Tibial nerve (tissue), 4 donors: Measurements from ENCODE around the gene CEP112. TPM values are rescaled to one million over a fixed set of nuclear protein-coding genes. Genes with fewer than 3 reads are reported as not detected.

ENCODE experiments used
- DNase-seq, 2 donors: peaks; one replicate each; pipeline ENCODE4 v3.0.0-alpha.2; 2019; ENCODE audit warnings: low spot score in 2 of 2
- H3K27ac ChIP-seq, 4 donors: fragments of 200-600 bp; sonication (generic) in 3 of 4; one replicate each; pipeline ENCODE4 v1.5.1; 2017 to 2019; ENCODE audit warnings: mild to moderate bottlenecking in 1 of 4
- H3K27me3 ChIP-seq, 2 donors: fragments of 200-600 bp; sonication (generic) in 1 of 2; one replicate each; pipeline versions ENCODE4 v1.5.1 to v1.6.0; 2017 to 2019
- H3K36me3 ChIP-seq, 3 donors: fragments of 200-600 bp; sonication (generic); one replicate each; pipeline ENCODE4 v1.5.1; 2018 to 2019
- H3K4me1 ChIP-seq, 4 donors: fragments of 200-600 bp; sonication (generic) in 3 of 4; one replicate each; pipeline ENCODE4 v1.5.1; 2017 to 2019
- H3K4me3 ChIP-seq, 4 donors: fragments of 200-600 bp; sonication (generic) in 3 of 4; one replicate each; pipeline ENCODE4 v1.5.1; 2017 to 2019; ENCODE audit warnings: mild to moderate bottlenecking in 1 of 4, moderate library complexity in 1 of 4
- H3K9me3 ChIP-seq, 4 donors: fragments of 200-600 bp; sonication (generic) in 3 of 4; one replicate each; pipeline ENCODE4 v1.5.1; 2017 to 2019
- CTCF ChIP-seq, 5 experiments: fragments of 200-600 bp in 3 of 5; fragments of 450-650 bp in 2 of 5; sonication (generic) in 3 of 5; IDR thresholded peaks; one replicate each; pipeline ENCODE4 v1.5.1; 2016 to 2019; ENCODE audit warnings: antibody characterized with exemption in 5 of 5, mild to moderate bottlenecking in 3 of 5, moderate library complexity in 2 of 5
- EP300 ChIP-seq, 2 donors: sonication (generic); formaldehyde crosslinking; IDR thresholded peaks; one replicate each; pipeline ENCODE4 v1.6.1; 2017; ENCODE audit warnings: antibody characterized with exemption in 2 of 2, mild to moderate bottlenecking in 1 of 2
- POLR2A ChIP-seq, 2 donors: fragments of 450-650 bp; IDR thresholded peaks; one replicate each; pipeline ENCODE4 v1.6.1; 2017; ENCODE audit warnings: antibody characterized with exemption in 2 of 2, mild to moderate bottlenecking in 2 of 2, moderate library complexity in 2 of 2
- WGBS, 2 donors: methylation state at CpG; one replicate each; pipeline ENCODE4 v1.1.5; 2018; 5-methylcytosine and 5-hydroxymethylcytosine counted together
- total RNA-seq, 4 donors: library from RNA; depleted of rRNA; stranded (reverse); fragments of >200 nt; gene quantifications; one replicate each; pipeline ENCODE4 v1.1.0, GENCODE V29; 2016

Gene CEP112
- total RNA-seq, 4 donors from 2014 or later, result 26.0 to 46.8 (median 34.2) TPM

GRCh38 chr17:65754630-65755029 is 437.3 kb downstream of the CEP112 start:
- TF ChIP-seq CTCF (IDR thresholded peaks at IDR 0.05) (no peak), POLR2A (IDR thresholded peaks at IDR 0.05) (no peak), EP300 (IDR thresholded peaks at IDR 0.05) (no peak)
- 83 to 96% methylated on average over 7 of the region's 7 CpGs for WGBS, 2 donors
- Histone ChIP-seq H3K9me3 (no peaks in the 10 kb centered on the region), H3K27ac (no peak overlapping the region), H3K36me3 (peaks cover 0 to 6% (median 0%) of the 10 kb centered on the region in 3 donors), H3K4me1 (peaks cover 0 to 40% (median 12%) of the 10 kb centered on the region in 4 donors), H3K4me3 (no peak overlapping the region), H3K27me3 (no peaks in the 10 kb centered on the region)
- DNase-seq, result no peak

- Histone ChIP-seq H3K36me3 (peaks cover 0 to 6% (median 0%) of the 10 kb centered on the region in 3 donors), H3K27me3 (no peaks in the 10 kb centered on the region), H3K27ac (no peak overlapping the region), H3K4me1 (peaks cover 0 to 35% (median 12%) of the 10 kb centered on the region in 4 donors), H3K9me3 (no peaks in the 10 kb centered on the region), H3K4me3 (no peak overlapping the region)
- 91 to 93% methylated on average over 2 of the region's 2 CpGs for WGBS, 2 donors
- TF ChIP-seq EP300 (IDR thresholded peaks at IDR 0.05) (no peak), POLR2A (IDR thresholded peaks at IDR 0.05) (no peak), CTCF (IDR thresholded peaks at IDR 0.05) (no peak)
- no peak for DNase-seq
Measured at GRCh38 chr17:65754081-65754480, 437.9 kb downstream of the CEP112 start.

GRCh38 chr17:65753348-65753747 is 438.6 kb downstream of the CEP112 start:
- Histone ChIP-seq H3K4me1 (peaks cover 0 to 31% (median 12%) of the 10 kb centered on the region in 4 donors), H3K27me3 (no peaks in the 10 kb centered on the region), H3K9me3 (no peaks in the 10 kb centered on the region), H3K4me3 (no peak overlapping the region), H3K36me3 (peaks cover 0 to 6% (median 0%) of the 10 kb centered on the region in 3 donors), H3K27ac (no peak overlapping the region)
- TF ChIP-seq EP300 (IDR thresholded peaks at IDR 0.05), result no peak
- no peak for TF ChIP-seq CTCF (IDR thresholded peaks at IDR 0.05)
- TF ChIP-seq POLR2A (IDR thresholded peaks at IDR 0.05), result no peak
- DNase-seq, result no peak
- WGBS, 2 donors, result 43 to 44% methylated on average over 4 of the region's 4 CpGs

- Histone ChIP-seq H3K4me1 (peaks cover 0 to 31% (median 12%) of the 10 kb centered on the region in 4 donors), H3K36me3 (no peaks in the 10 kb centered on the region), H3K9me3 (no peaks in the 10 kb centered on the region), H3K27me3 (no peaks in the 10 kb centered on the region), H3K27ac (peak overlapping the region in 2 of 4 donors; percentile 15 to 18), H3K4me3 (no peak overlapping the region)
- DNase-seq, result no peak
- WGBS, 2 donors, result 44 to 52% methylated on average over 5 of the region's 5 CpGs
- TF ChIP-seq POLR2A (IDR thresholded peaks at IDR 0.05) (no peak), CTCF (IDR thresholded peaks at IDR 0.05) (no peak), EP300 (IDR thresholded peaks at IDR 0.05) (no peak)
Measured at GRCh38 chr17:65751263-65751662, 440.7 kb downstream of the CEP112 start.

GRCh38 chr17:65750631-65751115 is 441.3 kb downstream of the CEP112 start:
- no peak overlapping the region for H3K4me3 ChIP-seq
- peaks cover 0 to 33% (median 12%) of the 10 kb centered on the region in 4 donors for H3K4me1 ChIP-seq
- no peaks in the 10 kb centered on the region for H3K36me3 ChIP-seq
- TF ChIP-seq EP300 (IDR thresholded peaks at IDR 0.05) (peak in 1 of 2 donors; percentile 65), CTCF (IDR thresholded peaks at IDR 0.05) (no peak)
- peak overlapping the region in 2 of 4 donors; percentile 15 to 18 for H3K27ac ChIP-seq
- H3K27me3 ChIP-seq, result no peaks in the 10 kb centered on the region
- 24 to 25% methylated on average over 2 of the region's 2 CpGs for WGBS, 2 donors
- H3K9me3 ChIP-seq, result no peaks in the 10 kb centered on the region
- peak; percentile 27 to 53 for DNase-seq
